SK-N-SH treated with all-trans-retinoic acid at 6 μM for 48 hours (cell line): Measurements from ENCODE around the gene CREB3.
A peak's percentile ranks its signal among the peaks of the same experiment; 100 is the strongest.

Experiments used
- ATAC-seq: fragments of 200-7000 bp; cut with Tn5 transposase; 3 replicates; pipeline ENCODE4 v1.9.1; 2020; ENCODE audit warnings: mild to moderate bottlenecking, moderate library complexity
- ARNTL ChIP-seq: fragments of 450-650 bp; formaldehyde crosslinking; IDR thresholded peaks from 2 replicates; pipeline ENCODE4 v1.5.0; 2020; ENCODE audit warnings: low read depth, mild to moderate bottlenecking, moderate library complexity, borderline replicate concordance
- BACH2 ChIP-seq: fragments of 250-450 bp; sonication (Bioruptor Pico); IDR thresholded peaks from 2 replicates; pipeline ENCODE4 v1.9.0; 2021; ENCODE audit warnings: mild to moderate bottlenecking, borderline replicate concordance
- CREB5 ChIP-seq: fragments of 250-450 bp; sonication (Bioruptor Pico); IDR thresholded peaks from 2 replicates; pipeline ENCODE4 v1.5.1; 2020; ENCODE audit warnings: low read depth, mild to moderate bottlenecking, moderate library complexity
- CSDC2 ChIP-seq: fragments of 250-450 bp; sonication (Bioruptor Pico); IDR thresholded peaks from 2 replicates; pipeline ENCODE4 v1.5.0; 2020; ENCODE audit warnings: mild to moderate bottlenecking, moderate library complexity
- CSRNP3 ChIP-seq: fragments of 250-450 bp; sonication (Bioruptor Pico); IDR thresholded peaks from 2 replicates; pipeline ENCODE4 v1.5.1; 2021; ENCODE audit warnings: mild to moderate bottlenecking, moderate library complexity
- ESRRG ChIP-seq: fragments of 250-450 bp; sonication (Bioruptor Pico); IDR thresholded peaks from 2 replicates; pipeline ENCODE4 v1.6.1; 2021; ENCODE audit warnings: mild to moderate bottlenecking
- GLIS3 ChIP-seq: fragments of 250-450 bp; sonication (Bioruptor Pico); IDR thresholded peaks from 2 replicates; pipeline ENCODE4 v1.5.0; 2020; ENCODE audit warnings: mild to moderate bottlenecking, moderate library complexity
- ISL1 ChIP-seq: fragments of 250-450 bp; sonication (Bioruptor Pico); IDR thresholded peaks from 2 replicates; pipeline ENCODE4 v2.1.2; 2022; ENCODE audit warnings: mild to moderate bottlenecking, moderate library complexity
- OSR1 ChIP-seq: fragments of 250-450 bp; sonication (Bioruptor Pico); IDR thresholded peaks from 2 replicates; pipeline ENCODE4 v1.8.0; 2022; ENCODE audit warnings: moderate library complexity, mild to moderate bottlenecking, inconsistent platforms
- PATZ1 ChIP-seq: fragments of 250-450 bp; sonication (Bioruptor Pico); IDR thresholded peaks from 2 replicates; pipeline ENCODE4 v1.8.0; 2020; ENCODE audit warnings: mild to moderate bottlenecking, moderate library complexity, borderline replicate concordance
- POU6F1 ChIP-seq: fragments of 250-450 bp; sonication (Bioruptor Pico); IDR thresholded peaks from 2 replicates; pipeline ENCODE4 v1.8.0; 2021; ENCODE audit warnings: low read depth, mild to moderate bottlenecking, moderate library complexity, borderline replicate concordance
- PPARA ChIP-seq: fragments of 250-450 bp; sonication (Bioruptor Pico); IDR thresholded peaks from 2 replicates; pipeline ENCODE4 v1.5.0; 2020; ENCODE audit warnings: mild to moderate bottlenecking, borderline replicate concordance
- RARB ChIP-seq: fragments of 250-450 bp; sonication (Bioruptor Pico); IDR thresholded peaks from 2 replicates; pipeline ENCODE4 v1.8.0; 2021; ENCODE audit warnings: mild to moderate bottlenecking, moderate library complexity
- SNAI2 ChIP-seq: fragments of 250-450 bp; sonication (Bioruptor Pico); IDR thresholded peaks from 2 replicates; pipeline ENCODE4 v1.5.0; 2020; ENCODE audit warnings: mild to moderate bottlenecking, moderate library complexity
- TCF4 ChIP-seq: fragments of 250-450 bp; sonication (Bioruptor Pico); IDR thresholded peaks from 2 replicates; pipeline ENCODE4 v1.8.0; 2021; ENCODE audit warnings: mild to moderate bottlenecking, moderate library complexity, borderline replicate concordance
- TOX ChIP-seq: fragments of 250-450 bp; sonication (Bioruptor Pico); IDR thresholded peaks from 2 replicates; pipeline ENCODE4 v1.8.0; 2021; ENCODE audit warnings: mild to moderate bottlenecking, moderate library complexity, borderline replicate concordance
- TSHZ2 ChIP-seq: fragments of 250-450 bp; sonication (Bioruptor Pico); IDR thresholded peaks from 2 replicates; pipeline ENCODE4 v1.5.0; 2020; ENCODE audit warnings: mild to moderate bottlenecking, moderate library complexity
- ZFP3 ChIP-seq: fragments of 250-450 bp; sonication (Bioruptor Pico); IDR thresholded peaks from 2 replicates; pipeline ENCODE4 v1.5.0; 2020; ENCODE audit warnings: mild to moderate bottlenecking, moderate library complexity
- ZFP30 ChIP-seq: fragments of 450-650 bp; formaldehyde crosslinking; IDR thresholded peaks from 2 replicates; pipeline ENCODE4 v1.5.0; 2022; ENCODE audit warnings: mild to moderate bottlenecking, moderate library complexity
- ZNF565 ChIP-seq: fragments of 450-650 bp; formaldehyde crosslinking; conservative IDR thresholded peaks from 2 replicates; pipeline ENCODE4 v1.5.0; 2020; ENCODE audit warnings: low read depth, mild to moderate bottlenecking, moderate library complexity
- ZNF70 ChIP-seq: fragments of 450-650 bp; formaldehyde crosslinking; IDR thresholded peaks from 2 replicates; pipeline ENCODE4 v1.5.0; 2020; ENCODE audit warnings: mild to moderate bottlenecking, moderate library complexity
- ZNF8 ChIP-seq: fragments of 450-650 bp; formaldehyde crosslinking; IDR thresholded peaks from 2 replicates; pipeline ENCODE4 v1.5.0; 2020; ENCODE audit warnings: mild to moderate bottlenecking, moderate library complexity

Gene CREB3

GRCh38 chr9:35769763-35770162 is 37.3 kb downstream of the CREB3 start:
- ATAC-seq = no peak
- TF ChIP-seq TSHZ2 (CRISPR knock-in tag) (no peak), ZFP3 (CRISPR knock-in tag) (no peak), ESRRG (CRISPR knock-in tag) (no peak), PATZ1 (CRISPR knock-in tag) (no peak), BACH2 (CRISPR knock-in tag) (no peak), CREB5 (CRISPR knock-in tag) (no peak), SNAI2 (CRISPR knock-in tag) (no peak), PPARA (CRISPR knock-in tag) (no peak)

GRCh38 chr9:35771075-35771433 is 38.6 kb downstream of the CREB3 start:
- TF ChIP-seq POU6F1 (CRISPR knock-in tag) (no peak), CSRNP3 (CRISPR knock-in tag) (no peak), ZNF70 (no peak), GLIS3 (CRISPR knock-in tag) (no peak), ZNF8 (CRISPR knock-in tag) (no peak), ZFP3 (CRISPR knock-in tag) (no peak), TCF4 (CRISPR knock-in tag) (no peak), ZFP30 (CRISPR knock-in tag) (no peak), PPARA (CRISPR knock-in tag) (no peak), RARB (no peak), CREB5 (CRISPR knock-in tag) (no peak), ISL1 (CRISPR knock-in tag) (no peak), OSR1 (CRISPR knock-in tag) (no peak), CSDC2 (CRISPR knock-in tag) (no peak)
- ATAC-seq = peak; percentile 48

GRCh38 chr9:35771534-35771933 is 39.1 kb downstream of the CREB3 start:
- peak; percentile 48 for ATAC-seq
- TF ChIP-seq ARNTL (CRISPR knock-in tag) (no peak), POU6F1 (CRISPR knock-in tag) (no peak), CSDC2 (CRISPR knock-in tag) (no peak), ZFP3 (CRISPR knock-in tag) (no peak), SNAI2 (CRISPR knock-in tag) (no peak), TOX (CRISPR knock-in tag) (no peak), OSR1 (CRISPR knock-in tag) (no peak), ZNF8 (CRISPR knock-in tag) (no peak), RARB (no peak), ZFP30 (CRISPR knock-in tag) (no peak), CREB5 (CRISPR knock-in tag) (no peak), TCF4 (CRISPR knock-in tag) (no peak), ZNF70 (no peak), ISL1 (CRISPR knock-in tag) (no peak), ZNF565 (CRISPR knock-in tag) (no peak), CSRNP3 (CRISPR knock-in tag) (no peak)
